Activated CD4-positive, alpha-beta T cell treated with anti-CD3 and anti-CD28 coated beads, Interleukin-2, amount 10 ng/mL, durations not matched to agents 7 days and 5 days (primary cell): ENCODE measurements around the gene MED12L. TPM values are rescaled to one million over a fixed set of nuclear protein-coding genes. Genes with fewer than 3 reads are reported as not detected.
A peak's percentile ranks its signal among the peaks of the same experiment; 100 is the strongest.
"Not testable (repeated sequence)": the region's sequence is repeated elsewhere in the genome, so short reads cannot be mapped to it uniquely, and the experiment has no call there.

ENCODE experiments used
- CTCF ChIA-PET: fragments of 350-600 bp; sonication (Branson Sonifier 250); formaldehyde crosslinking; loops from one replicate; lab custom pipeline; 2021; ENCODE audit warnings: antibody characterized with exemption; lab: Charles Lee
- POLR2A ChIA-PET: fragments of 350-600 bp; sonication (Branson Sonifier 250); formaldehyde crosslinking; loops from one replicate; lab custom pipeline; 2021; ENCODE audit warnings: antibody characterized with exemption; lab: Charles Lee
- DNase-seq: peaks from one replicate; pipeline ENCODE4 v3.0.0-alpha.2; 2020
- H3K27ac Mint-ChIP-seq: one replicate; pipeline ENCODE4 v1.8.0; 2021; ENCODE audit warnings: mild to moderate bottlenecking, moderate library complexity, mixed read lengths
- H3K27me3 Mint-ChIP-seq: one replicate; pipeline ENCODE4 v1.8.0; 2021; ENCODE audit warnings: mixed read lengths
- H3K36me3 Mint-ChIP-seq: one replicate; pipeline ENCODE4 v1.8.0; 2021; ENCODE audit warnings: low read depth, mixed read lengths
- H3K4me1 Mint-ChIP-seq: one replicate; pipeline ENCODE4 v1.8.0; 2021; ENCODE audit warnings: mixed read lengths
- H3K4me3 Mint-ChIP-seq: one replicate; pipeline ENCODE4 v1.8.0; 2021; ENCODE audit warnings: mild to moderate bottlenecking, moderate library complexity, mixed read lengths
- H3K9me3 Mint-ChIP-seq: one replicate; pipeline ENCODE4 v1.8.0; 2021; ENCODE audit warnings: mixed read lengths
- total RNA-seq, 2 experiments: library from RNA; stranded (reverse); gene quantifications; one replicate each; pipeline ENCODE4 v1.2.3, GENCODE V29; 2021

MED12L gene, protein sequence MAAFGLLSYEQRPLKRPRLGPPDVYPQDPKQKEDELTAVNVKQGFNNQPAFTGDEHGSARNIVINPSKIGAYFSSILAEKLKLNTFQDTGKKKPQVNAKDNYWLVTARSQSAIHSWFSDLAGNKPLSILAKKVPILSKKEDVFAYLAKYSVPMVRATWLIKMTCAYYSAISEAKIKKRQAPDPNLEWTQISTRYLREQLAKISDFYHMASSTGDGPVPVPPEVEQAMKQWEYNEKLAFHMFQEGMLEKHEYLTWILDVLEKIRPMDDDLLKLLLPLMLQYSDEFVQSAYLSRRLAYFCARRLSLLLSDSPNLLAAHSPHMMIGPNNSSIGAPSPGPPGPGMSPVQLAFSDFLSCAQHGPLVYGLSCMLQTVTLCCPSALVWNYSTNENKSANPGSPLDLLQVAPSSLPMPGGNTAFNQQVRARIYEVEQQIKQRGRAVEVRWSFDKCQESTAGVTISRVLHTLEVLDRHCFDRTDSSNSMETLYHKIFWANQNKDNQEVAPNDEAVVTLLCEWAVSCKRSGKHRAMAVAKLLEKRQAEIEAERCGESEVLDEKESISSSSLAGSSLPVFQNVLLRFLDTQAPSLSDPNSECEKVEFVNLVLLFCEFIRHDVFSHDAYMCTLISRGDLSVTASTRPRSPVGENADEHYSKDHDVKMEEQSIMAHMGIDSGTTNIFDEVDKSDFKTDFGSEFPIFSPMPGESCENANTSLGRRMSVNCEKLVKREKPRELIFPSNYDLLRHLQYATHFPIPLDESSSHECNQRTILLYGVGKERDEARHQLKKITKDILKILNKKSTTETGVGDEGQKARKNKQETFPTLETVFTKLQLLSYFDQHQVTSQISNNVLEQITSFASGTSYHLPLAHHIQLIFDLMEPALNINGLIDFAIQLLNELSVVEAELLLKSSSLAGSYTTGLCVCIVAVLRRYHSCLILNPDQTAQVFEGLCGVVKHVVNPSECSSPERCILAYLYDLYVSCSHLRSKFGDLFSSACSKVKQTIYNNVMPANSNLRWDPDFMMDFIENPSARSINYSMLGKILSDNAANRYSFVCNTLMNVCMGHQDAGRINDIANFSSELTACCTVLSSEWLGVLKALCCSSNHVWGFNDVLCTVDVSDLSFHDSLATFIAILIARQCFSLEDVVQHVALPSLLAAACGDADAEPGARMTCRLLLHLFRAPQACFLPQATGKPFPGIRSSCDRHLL (N-terminal part only)
- under 1 TPM; 0.35 to 0.92 TPM for total RNA-seq

- POLR2A ChIA-PET: no interaction called here
- H3K27ac Mint-ChIP-seq: no peak within 1 kb of the TSS
- H3K36me3 Mint-ChIP-seq: no peaks in the 10 kb centered on the region
- peaks cover 56% of the 10 kb centered on the region for H3K27me3 Mint-ChIP-seq
- no peaks in the 10 kb centered on the region for H3K9me3 Mint-ChIP-seq
- CTCF ChIA-PET: interaction anchor here (0.6 to 2.0 kb wide), 11 partner anchors 10 to 298 kb away, joined by 3 to 9 read pairs (median 4); partner anchors contain the start of gene P2RY14
- H3K4me1 Mint-ChIP-seq: peaks cover 10% of the 10 kb centered on the region
- H3K4me3 Mint-ChIP-seq: peak within 1 kb of the TSS; percentile 80
- peak; percentile 44 for DNase-seq
Measured at GRCh38 chr3:151085227-151085888, at the start of gene MED12L. Gene MED12L (plus strand): TSS chr3:151085664. CDS start chr3:151086927, 1,263 bp downstream.

DNA sequence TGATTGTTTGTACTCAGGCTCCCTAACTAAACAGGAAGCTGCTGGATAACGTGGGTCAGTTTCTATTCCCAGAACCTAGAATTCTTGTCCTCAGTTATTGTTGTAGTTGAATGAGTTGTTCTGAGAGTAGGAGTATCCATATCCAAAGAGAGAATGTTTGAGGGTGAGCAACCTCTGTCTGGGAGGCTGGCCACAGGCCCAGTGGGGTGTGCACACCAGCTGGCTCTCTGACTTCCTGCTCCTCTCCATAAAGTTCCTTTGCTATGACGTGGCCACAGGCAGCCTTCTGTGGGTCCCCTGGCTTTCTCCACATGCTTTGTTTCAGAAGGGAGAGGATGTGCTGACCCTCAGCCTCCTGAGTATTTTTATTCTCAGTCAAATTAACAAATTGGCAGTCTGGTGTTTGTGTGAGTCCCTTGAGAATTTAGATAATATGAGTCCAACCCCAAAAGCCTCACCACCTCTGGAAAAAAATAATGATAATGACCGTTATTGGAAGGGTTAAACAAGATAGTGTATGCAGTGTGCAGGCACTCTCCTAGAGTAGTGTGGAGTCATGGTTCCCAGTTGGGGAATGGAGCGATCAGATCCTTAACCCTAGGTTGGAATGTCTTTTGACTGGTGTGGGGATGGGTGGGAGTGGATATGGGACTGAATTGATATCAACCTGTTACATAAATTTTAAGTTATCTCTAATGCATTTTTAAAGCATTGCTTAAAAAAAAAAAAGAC lies 47.6 kb upstream of the MED12L start:
- Mint-ChIP-seq H3K36me3 (no peaks in the 10 kb centered on the region), H3K9me3 (no peaks in the 10 kb centered on the region), H3K4me1 (no peaks in the 10 kb centered on the region), H3K4me3 (no peak overlapping the region), H3K27me3 (peaks cover 7% of the 10 kb centered on the region), H3K27ac (no peak overlapping the region)
- ChIA-PET POLR2A (no interaction called here), CTCF (no interaction called here)
- DNase-seq: no peak

DNA sequence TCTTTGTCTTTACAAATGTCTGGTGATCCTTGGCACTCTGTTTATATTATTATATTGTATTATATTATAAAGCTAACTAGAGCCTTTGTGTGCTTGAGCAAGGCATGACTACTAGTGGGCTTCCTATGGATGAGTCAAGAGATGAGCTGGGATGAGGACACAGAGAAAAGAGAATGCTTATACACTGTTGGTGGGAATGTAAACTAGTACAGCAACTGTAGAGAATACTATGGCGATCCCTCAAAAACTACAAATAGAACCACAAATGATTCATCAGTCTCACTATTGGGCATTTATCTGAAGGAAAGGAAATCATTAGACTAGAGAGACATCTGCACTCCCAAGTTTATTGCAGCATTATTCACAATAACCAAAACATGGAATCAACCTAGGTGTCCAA lies 40.8 kb upstream of the MED12L start:
- H3K9me3 Mint-ChIP-seq: no peaks in the 10 kb centered on the region
- H3K27me3 Mint-ChIP-seq: peaks cover 16% of the 10 kb centered on the region
- ChIA-PET POLR2A (no interaction called here), CTCF (no interaction called here)
- no peaks in the 10 kb centered on the region for H3K4me1 Mint-ChIP-seq
- DNase-seq: no peak
- no peak overlapping the region for H3K27ac Mint-ChIP-seq
- H3K4me3 Mint-ChIP-seq: no peak overlapping the region
- no peaks in the 10 kb centered on the region for H3K36me3 Mint-ChIP-seq

DNA sequence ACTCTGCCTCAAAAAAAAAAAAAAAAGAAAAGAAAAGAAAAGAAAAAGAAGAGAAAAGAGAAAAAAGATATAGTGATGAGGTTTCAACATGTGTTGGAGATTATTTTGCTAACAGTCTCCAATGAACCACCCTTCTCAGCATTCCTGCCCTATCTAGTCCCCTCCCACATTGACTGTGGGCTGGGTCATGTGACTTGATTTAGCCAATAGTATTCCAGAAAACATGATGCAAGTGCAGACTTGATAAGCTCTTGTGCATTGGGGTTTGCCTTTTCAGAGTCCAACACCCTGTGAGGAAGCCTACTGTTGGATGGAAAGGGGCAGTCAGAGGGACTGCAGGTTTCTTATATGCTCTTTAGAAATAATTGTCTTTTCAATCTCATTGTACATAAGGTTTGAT lies 37.8 kb upstream of the MED12L start:
- H3K4me3 Mint-ChIP-seq: no peak overlapping the region
- no peak for DNase-seq
- no peak overlapping the region for H3K27ac Mint-ChIP-seq
- peaks cover 10% of the 10 kb centered on the region for H3K27me3 Mint-ChIP-seq
- H3K9me3 Mint-ChIP-seq: no peaks in the 10 kb centered on the region
- H3K36me3 Mint-ChIP-seq: no peaks in the 10 kb centered on the region
- no peaks in the 10 kb centered on the region for H3K4me1 Mint-ChIP-seq
- POLR2A ChIA-PET: no interaction called here
- CTCF ChIA-PET: no interaction called here

DNA sequence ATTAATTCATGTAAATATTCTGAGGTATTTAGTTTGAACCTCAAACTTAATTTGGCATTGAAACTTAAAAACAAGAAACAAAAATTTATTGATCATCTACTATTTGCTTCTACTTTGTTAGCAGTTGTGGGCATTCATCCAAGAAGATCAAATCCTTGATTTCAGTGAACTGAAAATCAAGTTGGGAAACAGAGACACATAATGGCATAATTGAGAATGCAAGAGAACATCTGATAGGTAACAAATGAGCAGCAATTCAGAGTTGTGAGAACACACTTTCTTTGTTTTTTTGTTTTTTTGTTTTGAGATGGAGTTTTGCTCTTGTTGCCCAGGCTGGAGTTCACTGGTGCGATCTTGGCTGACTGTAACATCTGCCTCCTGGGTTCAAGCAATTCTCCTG lies 33.9 kb upstream of the MED12L start:
- Mint-ChIP-seq H3K27ac (no peak overlapping the region), H3K36me3 (no peaks in the 10 kb centered on the region), H3K4me1 (no peaks in the 10 kb centered on the region), H3K9me3 (no peaks in the 10 kb centered on the region), H3K4me3 (no peak overlapping the region), H3K27me3 (peaks cover 18% of the 10 kb centered on the region)
- DNase-seq: no peak
- ChIA-PET CTCF (no interaction called here), POLR2A (no interaction called here)

- Mint-ChIP-seq H3K4me3 (no peak overlapping the region), H3K4me1 (no peaks in the 10 kb centered on the region), H3K27me3 (peaks cover 21% of the 10 kb centered on the region), H3K27ac (no peak overlapping the region), H3K9me3 (no peaks in the 10 kb centered on the region), H3K36me3 (no peaks in the 10 kb centered on the region)
- no peak for DNase-seq
- CTCF ChIA-PET: no interaction called here
- POLR2A ChIA-PET: no interaction called here
Measured at GRCh38 chr3:151052346-151052745, 33.1 kb upstream of the MED12L start.

DNA sequence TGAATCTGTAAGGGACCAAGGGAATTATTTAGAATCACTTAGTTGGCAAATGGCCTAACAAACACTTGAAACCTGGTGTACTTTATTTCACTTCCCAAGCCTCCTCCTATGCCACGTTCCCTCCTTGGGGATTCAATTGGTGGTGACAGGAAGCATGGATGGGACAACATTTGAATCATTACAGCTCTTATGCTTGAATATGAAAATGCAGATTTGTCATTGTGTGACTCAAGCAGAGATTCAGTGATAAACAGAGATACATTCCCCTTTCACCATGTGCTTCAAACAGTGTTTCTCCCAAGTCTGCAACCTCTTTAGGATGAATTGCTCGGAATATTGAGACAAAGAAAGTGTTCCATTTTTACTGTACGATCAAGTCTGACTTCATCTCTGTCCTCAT lies 32.7 kb upstream of the MED12L start:
- Mint-ChIP-seq H3K27ac (no peak overlapping the region), H3K36me3 (no peaks in the 10 kb centered on the region), H3K4me1 (no peaks in the 10 kb centered on the region), H3K9me3 (no peaks in the 10 kb centered on the region), H3K4me3 (no peak overlapping the region), H3K27me3 (peaks cover 25% of the 10 kb centered on the region)
- ChIA-PET CTCF (no interaction called here), POLR2A (no interaction called here)
- DNase-seq: no peak

DNA sequence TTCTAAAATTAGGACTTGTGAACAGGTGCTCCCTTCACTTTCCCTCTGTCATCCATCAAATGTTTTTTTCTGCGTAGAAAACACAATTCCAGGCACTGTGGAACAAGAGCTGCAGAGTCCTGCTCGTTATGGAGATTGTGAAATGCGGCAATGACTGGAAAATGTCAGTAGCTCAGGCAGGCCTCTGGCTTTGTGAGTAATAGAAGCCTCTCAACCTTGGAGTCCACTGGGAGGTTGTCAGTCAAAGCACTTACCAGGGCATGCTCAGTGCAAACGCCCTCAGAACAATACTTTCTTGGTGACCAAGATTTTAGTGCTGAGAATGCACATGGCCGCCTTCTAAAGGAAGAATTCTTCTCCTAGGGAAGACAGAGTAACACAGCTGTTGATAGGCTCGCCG lies 26.7 kb upstream of the MED12L start:
- Mint-ChIP-seq H3K27ac (no peak overlapping the region), H3K9me3 (no peaks in the 10 kb centered on the region), H3K4me1 (no peaks in the 10 kb centered on the region), H3K27me3 (peaks cover 17% of the 10 kb centered on the region), H3K4me3 (no peak overlapping the region), H3K36me3 (no peaks in the 10 kb centered on the region)
- DNase-seq: no peak
- CTCF ChIA-PET: no interaction called here
- POLR2A ChIA-PET: no interaction called here

GRCh38 chr3:151062611-151063010 lies 22.9 kb upstream of the MED12L start:
- Mint-ChIP-seq H3K27me3 (peaks cover 10% of the 10 kb centered on the region), H3K9me3 (no peaks in the 10 kb centered on the region), H3K27ac (no peak overlapping the region), H3K36me3 (no peaks in the 10 kb centered on the region), H3K4me1 (no peaks in the 10 kb centered on the region), H3K4me3 (no peak overlapping the region)
- CTCF ChIA-PET: no interaction called here
- POLR2A ChIA-PET: no interaction called here
- no peak for DNase-seq

- POLR2A ChIA-PET: no interaction called here
Measured at GRCh38 chr3:151067158-151067557, 18.3 kb upstream of the MED12L start.

GRCh38 chr3:151072842-151073241 lies 12.6 kb upstream of the MED12L start:
- H3K27ac Mint-ChIP-seq, H3K4me1 Mint-ChIP-seq, DNase-seq, POLR2A ChIA-PET, CTCF ChIA-PET, H3K4me3 Mint-ChIP-seq, H3K36me3 Mint-ChIP-seq, H3K9me3 Mint-ChIP-seq: not testable (repeated sequence)
- peaks cover 12% of the 10 kb centered on the region for H3K27me3 Mint-ChIP-seq

More at GRCh38 chr3:151067158-151067557, 18.3 kb upstream of the MED12L start:
- peak; percentile 23 for DNase-seq
- H3K36me3 Mint-ChIP-seq: no peaks in the 10 kb centered on the region
- CTCF ChIA-PET: interaction anchor here (1.2 kb wide), 1 partner anchor 85 kb away, joined by 3 read pairs; no protein-coding TSS in a partner anchor
- H3K4me3 Mint-ChIP-seq: no peak overlapping the region
- no peaks in the 10 kb centered on the region for H3K9me3 Mint-ChIP-seq
- peaks cover 20% of the 10 kb centered on the region for H3K27me3 Mint-ChIP-seq
- H3K27ac Mint-ChIP-seq: no peak overlapping the region
- H3K4me1 Mint-ChIP-seq: no peaks in the 10 kb centered on the region

- no peaks in the 10 kb centered on the region for H3K4me1 Mint-ChIP-seq
- H3K4me3 Mint-ChIP-seq: no peak overlapping the region
- peaks cover 16% of the 10 kb centered on the region for H3K27me3 Mint-ChIP-seq
- no peaks in the 10 kb centered on the region for H3K36me3 Mint-ChIP-seq
- ChIA-PET CTCF (no interaction called here), POLR2A (no interaction called here)
- H3K27ac Mint-ChIP-seq: no peak overlapping the region
- H3K9me3 Mint-ChIP-seq: no peaks in the 10 kb centered on the region
- DNase-seq: no peak
Measured at GRCh38 chr3:151074256-151074655, 11.2 kb upstream of the MED12L start.
